Mesothelial cell of epicardium (in vitro differentiated cells): ENCODE measurements around the gene FBXO34. TPM values are rescaled to one million over a fixed set of nuclear protein-coding genes. Genes with fewer than 3 reads are reported as not detected.

Experiments used
- DNase-seq, 2 experiments: peaks; one replicate each; pipeline ENCODE4 v3.0.0; 2021; ENCODE audit warnings: low spot score in 2 of 2; ENCODE audit not compliant: unreplicated experiment in 2 of 2
- H3K27ac Mint-ChIP-seq: 2 replicates; pipeline ENCODE4 v1.8.0; 2021; ENCODE audit warnings: mixed read lengths
- H3K27me3 Mint-ChIP-seq: 2 replicates; pipeline ENCODE4 v1.8.0; 2021; ENCODE audit warnings: low read depth, mixed read lengths
- H3K36me3 Mint-ChIP-seq: 2 replicates; pipeline ENCODE4 v1.8.0; 2021; ENCODE audit warnings: mixed read lengths
- H3K4me1 Mint-ChIP-seq: 2 replicates; pipeline ENCODE4 v1.8.0; 2021; ENCODE audit warnings: mixed read lengths
- H3K4me3 Mint-ChIP-seq: 2 replicates; pipeline ENCODE4 v1.8.0; 2021; ENCODE audit warnings: mild to moderate bottlenecking, moderate library complexity, mixed read lengths
- H3K9me3 Mint-ChIP-seq: 2 replicates; pipeline ENCODE4 v1.8.0; 2021; ENCODE audit warnings: mixed read lengths
- CTCF ChIP-seq: fragments of 200-600 bp; sonication (generic); IDR thresholded peaks from one replicate; pipeline ENCODE4 v1.5.0; 2021; ENCODE audit warnings: antibody characterized with exemption; ENCODE audit not compliant: unreplicated experiment
- total RNA-seq: library from RNA; stranded (reverse); gene quantifications from 3 replicates; pipeline ENCODE4 v1.2.1, GENCODE V29; 2021

The FBXO34 gene
- total RNA-seq, 1 donor from 2014 or later = 38.0 TPM

DNA sequence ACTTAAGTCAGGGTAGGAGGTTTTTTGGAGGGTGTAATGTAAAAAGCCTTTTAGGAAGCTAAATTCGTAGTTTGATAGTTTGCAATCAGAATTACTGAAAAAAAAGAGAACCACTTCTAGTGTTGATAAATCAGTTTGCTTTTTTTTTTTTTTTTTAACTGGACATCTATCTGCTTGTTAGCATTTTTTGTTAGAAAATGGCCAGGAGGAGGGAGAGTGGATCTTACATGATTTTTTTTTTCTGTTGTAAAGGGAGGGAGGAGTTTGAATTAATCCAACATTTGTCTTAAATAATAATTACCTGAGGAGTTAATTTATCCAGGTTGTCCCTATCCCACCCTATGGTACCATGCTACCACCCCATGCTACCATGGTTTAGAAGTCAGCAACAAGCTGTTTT lies 1.2 kb downstream of the FBXO34 start:
- DNase-seq = no peak
- Mint-ChIP-seq H3K9me3 (no peaks in the 10 kb centered on the region), H3K27ac (peak overlapping the region; percentile 97), H3K36me3 (no peaks in the 10 kb centered on the region), H3K4me3 (peak overlapping the region; percentile 90), H3K4me1 (peaks cover 65% of the 10 kb centered on the region), H3K27me3 (no peaks in the 10 kb centered on the region)
- no peak for TF ChIP-seq CTCF

DNA sequence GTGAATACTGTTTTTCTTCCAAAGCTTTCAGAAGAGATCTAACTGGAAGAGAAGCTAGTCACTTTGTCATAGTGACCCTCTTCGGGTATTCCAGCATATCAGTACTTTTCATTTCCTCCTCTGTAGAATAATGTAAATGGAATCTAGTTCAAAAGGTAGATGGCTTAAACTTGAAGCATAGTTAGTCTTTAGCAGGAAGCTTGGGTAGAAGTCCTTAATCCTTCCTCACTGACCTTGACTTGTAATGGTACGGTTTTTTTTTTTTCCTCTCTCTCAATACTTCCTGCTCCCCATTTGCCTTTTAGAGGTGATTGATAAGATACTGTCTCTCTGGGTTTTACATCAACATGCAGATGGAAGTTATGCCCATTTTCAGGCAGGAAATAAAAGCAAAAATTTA lies 1.7 kb downstream of the FBXO34 start:
- Mint-ChIP-seq H3K36me3 (no peaks in the 10 kb centered on the region), H3K27ac (peak overlapping the region; percentile 97), H3K4me1 (peaks cover 65% of the 10 kb centered on the region), H3K9me3 (no peaks in the 10 kb centered on the region), H3K27me3 (no peaks in the 10 kb centered on the region), H3K4me3 (peak overlapping the region; percentile 90)
- no peak for TF ChIP-seq CTCF
- no peak for DNase-seq

GRCh38 chr14:55274146-55274545 lies 2.9 kb downstream of the FBXO34 start:
- Mint-ChIP-seq H3K4me3 (peak overlapping the region; percentile 16), H3K4me1 (peaks cover 64% of the 10 kb centered on the region), H3K27ac (peak overlapping the region; percentile 67), H3K9me3 (no peaks in the 10 kb centered on the region), H3K27me3 (no peaks in the 10 kb centered on the region), H3K36me3 (no peaks in the 10 kb centered on the region)
- no peak for TF ChIP-seq CTCF
- no peak for DNase-seq

- Mint-ChIP-seq H3K27me3 (no peaks in the 10 kb centered on the region), H3K9me3 (peaks cover 3% of the 10 kb centered on the region), H3K4me1 (peaks cover 64% of the 10 kb centered on the region), H3K4me3 (no peak overlapping the region), H3K36me3 (peaks cover 2% of the 10 kb centered on the region), H3K27ac (peak overlapping the region; percentile 83)
- no peak for TF ChIP-seq CTCF
- no peak for DNase-seq
Measured at GRCh38 chr14:55274751-55275150, 3.5 kb downstream of the FBXO34 start.

- Mint-ChIP-seq H3K27ac (peak overlapping the region; percentile 15), H3K27me3 (no peaks in the 10 kb centered on the region), H3K36me3 (peaks cover 2% of the 10 kb centered on the region), H3K4me1 (peaks cover 56% of the 10 kb centered on the region), H3K4me3 (no peak overlapping the region), H3K9me3 (peaks cover 3% of the 10 kb centered on the region)
- DNase-seq = no peak
- TF ChIP-seq CTCF = no peak
Measured at GRCh38 chr14:55276736-55277135, 5.5 kb downstream of the FBXO34 start.
